NCI-H146 (cell line): ENCODE data around the gene NEK6.

Experiments used
- DNase-seq: peaks from one replicate; lab custom pipeline; 2025; lab: John Stamatoyannopoulos, UW

The NEK6 gene

GRCh38 chr9:124257844-124258606 is at the start of gene NEK6:
Gene NEK6, plus strand, starts transcription at chr9:124257949. Its CDS starts 44,016 bp downstream, at chr9:124301965.
- DNase-seq = no peak

- no peak for DNase-seq
Measured at GRCh38 chr9:124208571-124208970, 49.2 kb upstream of the NEK6 start.

GRCh38 chr9:124209279-124209678 is 48.5 kb upstream of the NEK6 start:
- DNase-seq = no peak

- DNase-seq = no peak
Measured at GRCh38 chr9:124209774-124210173, 48.0 kb upstream of the NEK6 start.

GRCh38 chr9:124210697-124211096 is 47.1 kb upstream of the NEK6 start:
- DNase-seq = no peak

- no peak for DNase-seq
Measured at GRCh38 chr9:124212381-124213050, 45.2 kb upstream of the NEK6 start.

GRCh38 chr9:124213396-124213795 is 44.4 kb upstream of the NEK6 start:
- DNase-seq = no peak

- no peak for DNase-seq
Measured at GRCh38 chr9:124214116-124214515, 43.6 kb upstream of the NEK6 start.

GRCh38 chr9:124214596-124215367 is 43.0 kb upstream of the NEK6 start:
- DNase-seq = no peak

GRCh38 chr9:124215368-124215910 is 42.3 kb upstream of the NEK6 start:
- DNase-seq = no peak

GRCh38 chr9:124215956-124216355 is 41.8 kb upstream of the NEK6 start:
- no peak for DNase-seq

- DNase-seq = no peak
Measured at GRCh38 chr9:124216474-124217176, 41.1 kb upstream of the NEK6 start.

- no peak for DNase-seq
Measured at GRCh38 chr9:124217836-124218437, 39.8 kb upstream of the NEK6 start.

- no peak for DNase-seq
Measured at GRCh38 chr9:124218438-124218982, 39.2 kb upstream of the NEK6 start.

GRCh38 chr9:124218987-124219461 is 38.7 kb upstream of the NEK6 start:
- DNase-seq = no peak

GRCh38 chr9:124220946-124221451 is 36.8 kb upstream of the NEK6 start:
- DNase-seq = peak; percentile 2

GRCh38 chr9:124221676-124222075 is 36.1 kb upstream of the NEK6 start:
- no peak for DNase-seq

GRCh38 chr9:124222109-124222508 is 35.6 kb upstream of the NEK6 start:
- DNase-seq = no peak

GRCh38 chr9:124222918-124223720 is 34.6 kb upstream of the NEK6 start:
- peak; percentile 61 for DNase-seq

- no peak for DNase-seq
Measured at GRCh38 chr9:124225945-124226344, 31.8 kb upstream of the NEK6 start.
